Psoas muscle (tissue), 8 donors: ENCODE measurements around the gene XG. TPM values are rescaled to one million over a fixed set of nuclear protein-coding genes. Genes with fewer than 3 reads are reported as not detected.

Source experiments
- ATAC-seq, 4 donors: fragments of 200-7000 bp; cut with Tn5 transposase; one replicate each; pipeline ENCODE4 v1.9.1; 2020; ENCODE audit warnings: moderate library complexity in 3 of 4, mild to moderate bottlenecking in 2 of 4
- DNase-seq, 2 donors: peaks; one replicate each; pipeline ENCODE4 v3.0.0-alpha.2; 2020
- H3K27ac ChIP-seq: fragments of 200-600 bp; one replicate; pipeline ENCODE4 v1.8.0; 2022
- H3K27me3 ChIP-seq, 3 donors: fragments of 200-600 bp in 1 of 3; one replicate each; pipeline versions ENCODE4 v1.6.1 to v1.8.0; 2013 to 2022; ENCODE audit warnings: low read length in 2 of 3, mild to moderate bottlenecking in 2 of 3, moderate library complexity in 1 of 3; ENCODE audit not compliant: insufficient read depth in 3 of 3
- H3K36me3 ChIP-seq, 2 donors: fragments of 200-600 bp in 1 of 2; one replicate each; pipeline versions ENCODE4 v1.6.1 to v1.8.0; 2013 to 2022; ENCODE audit warnings: low read depth in 1 of 2, mild to moderate bottlenecking in 1 of 2, moderate library complexity in 1 of 2; ENCODE audit not compliant: insufficient read depth in 1 of 2
- H3K4me1 ChIP-seq: fragments of 200-600 bp; one replicate; pipeline ENCODE4 v1.8.0; 2022
- H3K4me3 ChIP-seq: fragments of 200-600 bp; one replicate; pipeline ENCODE4 v1.8.0; 2022; ENCODE audit warnings: mild to moderate bottlenecking
- H3K9me3 ChIP-seq: fragments of 200-600 bp; one replicate; pipeline ENCODE4 v1.8.0; 2022
- CTCF ChIP-seq: fragments of 200-600 bp; IDR thresholded peaks from one replicate; pipeline ENCODE4 v1.8.0; 2022; ENCODE audit warnings: antibody characterized with exemption
- WGBS, 3 donors: extraction: QIAGEN DNeasy Blood & Tissue Kit; methylation state at CpG; one replicate each; pipeline versions ENCODE4 v1.1.6 to v1.1.7; 2013; 5-methylcytosine and 5-hydroxymethylcytosine counted together
- intact Hi-C, 2 donors: fragments of 100-400 bp; cut with DNase I; formaldehyde crosslinking; loops; one replicate each; pipeline versions ENCODE4 v1.11.0 to v1.14.2; 2022
- polyA plus RNA-seq, 3 donors: library from polyadenylated mRNA; stranded (reverse); fragments of 200-250 nt; gene quantifications; one replicate each; pipeline ENCODE4 v1.2.3, GENCODE V29; 2013
- total RNA-seq, 4 donors: library from RNA; stranded (reverse); fragmentation: NEBNext Ultra II Directional in 2 of 4; extraction: Animal tissue kit (Norgen Biotek cat#: 25700) in 2 of 4; gene quantifications; one replicate each; pipeline versions ENCODE4 v1.2.1 to v1.2.4, GENCODE V29; 2021 to 2023
- donor health status: healthy with polysubstance abuse.
- donor health status: DM: no; HTN: no; CAD: no; lungs with moderate emphysema.
- donor health status: Bipolar disorder and iron deficiency.
- donor health status: healthy.
- donor health status: DM: yes; HTN: yes; CAD: no.
- donor health status: DM: no; HTN: no; CAD: no.
- donor health status: DM: no; HTN: no; CAD: no.
- donor health status: DM: yes; HTN: yes; CAD: no.

The XG gene
- total and polyA plus RNA-seq, 7 donors = 0.29 to 3.5 (median 0.52) TPM

GRCh38 chrX:2708592-2709188 lies 43.1 kb upstream of the XG start:
- ATAC-seq = no peak
- WGBS, 3 donors = 75 to 89% (median 83%) methylated on average over 10 of the region's 10 CpGs
- peaks cover 55% of the 10 kb centered on the region for H3K4me1 ChIP-seq
- no peaks in the 10 kb centered on the region for H3K27me3 ChIP-seq
- no peak overlapping the region for H3K4me3 ChIP-seq
- peaks cover 0 to 11% of the 10 kb centered on the region in 2 donors for H3K36me3 ChIP-seq
- DNase-seq = no peak
- no peak overlapping the region for H3K27ac ChIP-seq
- no peaks in the 10 kb centered on the region for H3K9me3 ChIP-seq
- TF ChIP-seq CTCF = no peak
- intact Hi-C loops = no loop called here

- H3K4me1 ChIP-seq = peaks cover 47% of the 10 kb centered on the region
- WGBS, 3 donors = 79 to 85% (median 79%) methylated on average over 9 of the region's 9 CpGs
- intact Hi-C loops = no loop called here
- H3K36me3 ChIP-seq = peaks cover 0 to 15% of the 10 kb centered on the region in 2 donors
- no peaks in the 10 kb centered on the region for H3K27me3 ChIP-seq
- no peak for TF ChIP-seq CTCF
- ATAC-seq (no peak), DNase-seq (no peak)
- no peaks in the 10 kb centered on the region for H3K9me3 ChIP-seq
- peak overlapping the region; percentile 66 for H3K27ac ChIP-seq
- H3K4me3 ChIP-seq = no peak overlapping the region
Observed at GRCh38 chrX:2709556-2709955, 42.3 kb upstream of the XG start.

- no peak for TF ChIP-seq CTCF
- Histone ChIP-seq H3K9me3 (no peaks in the 10 kb centered on the region), H3K27ac (peak overlapping the region; percentile 66), H3K27me3 (no peaks in the 10 kb centered on the region), H3K4me3 (peak overlapping the region; percentile 7), H3K4me1 (peaks cover 40% of the 10 kb centered on the region), H3K36me3 (peaks cover 0 to 21% of the 10 kb centered on the region in 2 donors)
- intact Hi-C loops = no loop called here
- WGBS, 3 donors = 19 to 43% (median 25%) methylated on average over 15 of the region's 15 CpGs
- ATAC-seq (peak in 3 of 4 donors; percentile 43 to 54 (median 48)), DNase-seq (no peak)
Observed at GRCh38 chrX:2710041-2710840, 41.6 kb upstream of the XG start.

- H3K9me3 ChIP-seq = no peaks in the 10 kb centered on the region
- no peak for TF ChIP-seq CTCF
- no peak for DNase-seq
- H3K36me3 ChIP-seq = peaks cover 0 to 33% of the 10 kb centered on the region in 2 donors
- 95 to 98% (median 97%) methylated on average over 2 of the region's 2 CpGs for WGBS, 3 donors
- H3K27me3 ChIP-seq = no peaks in the 10 kb centered on the region
- no peak overlapping the region for H3K27ac ChIP-seq
- intact Hi-C loops = no loop called here
- peaks cover 32% of the 10 kb centered on the region for H3K4me1 ChIP-seq
- no peak overlapping the region for H3K4me3 ChIP-seq
- no peak for ATAC-seq
Observed at GRCh38 chrX:2711441-2711840, 40.4 kb upstream of the XG start.
